ENCODE data around the gene LRRC38.
"Not testable (repeated sequence)": the region's sequence is repeated elsewhere in the genome, so short reads cannot be mapped to it uniquely, and the experiment has no call there.

LRRC38 gene

DNA sequence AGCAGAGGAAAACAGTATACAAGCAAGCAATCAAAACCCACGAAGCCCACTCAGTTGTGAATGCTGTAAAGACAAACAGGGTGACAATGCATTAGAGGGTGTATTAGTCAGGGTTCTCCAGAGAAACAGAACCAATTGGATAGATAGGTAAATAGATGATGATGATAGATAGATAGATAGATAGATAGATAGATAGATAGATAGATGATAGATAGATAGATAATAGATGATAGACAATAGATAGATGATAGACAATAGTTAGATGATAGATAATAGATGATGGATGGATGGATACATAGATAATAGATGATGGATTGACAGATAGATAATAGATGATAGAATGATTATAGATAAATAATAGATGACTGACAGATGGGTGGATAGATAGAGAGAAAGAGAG, 48.3 kb downstream of the LRRC38 start:
- no peak for DNase-seq (ENCODE audit: low read depth in 2 of 2)

DNA sequence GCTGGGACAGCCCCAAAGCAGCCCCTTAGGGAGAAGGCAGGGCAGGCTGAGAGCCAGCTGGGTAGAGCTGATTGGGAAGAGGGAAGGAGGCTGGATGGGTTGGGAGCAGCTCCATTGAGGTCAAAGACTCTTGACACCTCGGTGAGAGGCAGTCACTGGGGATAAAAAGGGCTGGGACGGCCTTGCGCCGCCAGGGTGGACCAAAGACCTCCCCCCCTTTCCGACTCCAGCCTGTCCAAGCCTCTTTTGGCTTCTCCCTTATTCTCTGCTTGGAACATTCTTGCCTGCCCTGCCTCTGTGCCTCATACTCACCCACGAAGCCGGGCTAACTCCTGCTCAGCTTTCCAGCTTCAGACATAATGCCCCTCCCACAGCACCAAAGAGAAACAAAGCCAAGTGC, 51.1 kb downstream of the LRRC38 start:
- no peak for DNase-seq (ENCODE audit: low read depth in 2 of 2)

DNA sequence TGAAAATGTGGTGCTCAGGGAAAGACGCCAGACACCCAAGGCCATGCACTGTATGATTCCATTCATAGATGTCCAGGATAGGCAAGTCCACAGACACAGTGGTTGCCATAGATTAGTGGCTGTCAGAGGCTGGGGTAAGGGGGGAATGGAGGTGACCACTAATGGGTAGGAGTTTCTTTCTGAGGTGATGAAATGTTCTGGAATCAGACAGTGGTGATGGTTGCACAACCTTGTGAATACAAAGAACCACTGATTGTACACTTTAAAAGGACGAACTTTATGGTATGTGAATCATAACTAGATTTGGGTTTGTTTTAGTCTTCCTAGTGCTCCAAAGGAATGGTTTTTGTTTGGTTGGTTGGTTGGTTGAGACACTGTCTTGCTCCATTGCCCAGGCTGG, 51.8 kb downstream of the LRRC38 start:
- DNase-seq (ENCODE audit: low read depth in 2 of 2) = no peak

DNA sequence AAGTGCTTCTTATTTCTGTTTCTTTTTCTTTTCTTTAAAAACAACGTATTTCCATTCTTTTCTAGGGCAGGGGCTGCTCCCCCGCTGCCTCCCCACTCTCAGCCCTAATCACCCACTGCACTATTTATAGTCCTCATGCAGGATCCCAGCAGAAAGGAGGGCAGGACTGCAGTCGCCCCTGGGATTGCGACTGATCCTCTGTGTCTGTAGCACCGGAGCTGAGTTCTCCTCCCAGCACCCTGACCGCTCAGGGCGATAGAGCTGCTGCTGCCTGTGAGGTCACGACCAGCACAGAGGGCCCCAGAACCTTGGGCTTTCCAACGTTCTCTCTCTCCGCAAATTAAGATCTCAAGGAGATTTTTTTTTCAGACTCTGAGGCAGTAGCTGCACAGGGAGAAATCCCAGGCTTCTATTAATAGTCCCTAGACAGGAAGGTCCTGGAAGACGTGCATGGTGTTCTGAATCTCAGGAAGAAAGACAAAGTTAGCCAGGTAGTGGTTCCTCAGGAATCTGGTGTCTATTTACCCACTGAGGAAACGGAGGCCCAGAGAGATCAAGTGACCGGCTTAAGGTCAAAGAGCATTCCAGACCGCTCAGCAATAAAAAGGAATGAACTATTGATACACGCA, 56.8 kb downstream of the LRRC38 start:
- no peak for DNase-seq (ENCODE audit: low read depth in 2 of 2)

DNA sequence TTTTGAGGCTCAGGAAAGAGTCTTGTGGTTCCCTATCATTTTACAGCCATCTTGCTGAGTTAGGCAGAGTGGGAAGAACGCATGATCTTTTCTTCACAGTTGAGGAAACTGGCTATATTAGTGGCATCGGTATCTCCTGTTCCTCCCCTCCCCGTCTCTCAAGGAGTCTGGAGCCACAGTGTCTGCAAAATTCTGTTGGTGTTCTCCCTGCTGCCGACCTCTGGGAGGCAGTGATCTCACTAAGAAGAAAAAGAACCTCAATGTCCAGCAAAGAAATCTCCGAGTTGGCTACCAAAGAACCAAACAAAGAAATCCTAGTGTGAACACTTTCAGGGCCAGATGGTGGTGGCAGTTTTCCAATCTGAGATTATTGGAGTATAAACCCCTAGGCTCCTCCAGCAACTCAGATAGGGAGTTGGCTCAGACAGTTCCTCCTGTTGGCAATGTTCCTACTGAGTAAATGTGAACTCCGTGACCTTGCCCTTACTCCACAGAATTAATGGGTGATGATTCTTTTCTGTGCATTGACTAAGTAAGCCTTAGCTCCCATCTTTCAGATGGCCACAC, 62.3 kb downstream of the LRRC38 start:
- DNase-seq (ENCODE audit: low read depth in 2 of 2) = no peak

DNA sequence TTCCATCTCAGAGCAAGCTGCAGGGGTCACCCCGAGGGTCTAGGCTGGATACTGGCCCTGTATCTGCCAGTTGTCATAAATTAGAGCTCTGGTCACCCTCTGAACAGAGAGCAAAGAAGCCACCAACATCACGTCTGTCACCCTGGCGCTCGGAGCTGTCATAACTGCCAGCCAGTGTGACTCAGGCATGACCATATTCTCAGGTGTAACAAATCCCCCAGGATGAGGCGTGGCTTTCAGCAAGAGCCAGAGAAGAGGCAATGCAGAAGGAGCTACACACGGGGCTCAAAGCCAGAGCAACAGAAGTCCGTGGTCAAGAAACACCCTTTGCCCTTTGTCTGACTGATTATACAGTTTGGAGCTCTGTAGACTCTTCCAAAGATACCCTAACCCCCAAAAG, 63.6 kb downstream of the LRRC38 start:
- DNase-seq (ENCODE audit: low read depth in 2 of 2) = no peak

DNA sequence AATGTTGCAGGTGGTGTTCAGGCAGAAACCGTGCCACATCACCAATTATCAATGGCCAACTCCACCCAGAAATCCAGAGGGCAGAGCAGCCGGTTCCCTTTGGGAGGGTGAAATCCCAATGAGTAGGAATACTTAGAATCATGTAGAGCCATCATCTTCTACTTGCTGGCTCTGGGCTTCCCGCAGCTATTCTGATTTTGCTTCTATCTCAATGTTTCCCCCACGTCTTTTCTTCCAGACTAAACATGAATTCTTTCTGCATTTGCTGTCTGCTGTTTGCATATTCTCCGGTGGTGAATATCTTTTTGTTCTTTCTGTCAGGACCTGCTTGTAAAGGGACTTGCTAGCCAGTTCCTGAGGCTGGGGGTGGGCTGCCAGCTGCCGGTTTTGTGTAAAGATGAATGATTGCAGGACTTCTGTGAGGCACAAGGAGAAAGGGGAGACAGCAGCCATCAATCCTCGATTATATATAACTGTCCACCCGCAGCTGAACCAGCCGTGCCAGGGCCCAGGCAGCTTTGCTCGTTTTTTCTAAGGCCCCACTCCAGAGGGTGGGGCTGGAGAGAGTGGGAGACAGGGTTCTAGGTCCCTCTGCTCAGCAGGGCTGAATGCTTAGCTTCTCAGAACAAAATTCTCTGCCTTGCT, 70.3 kb downstream of the LRRC38 start:
- no peak for DNase-seq (ENCODE audit: low read depth in 2 of 2)

DNA sequence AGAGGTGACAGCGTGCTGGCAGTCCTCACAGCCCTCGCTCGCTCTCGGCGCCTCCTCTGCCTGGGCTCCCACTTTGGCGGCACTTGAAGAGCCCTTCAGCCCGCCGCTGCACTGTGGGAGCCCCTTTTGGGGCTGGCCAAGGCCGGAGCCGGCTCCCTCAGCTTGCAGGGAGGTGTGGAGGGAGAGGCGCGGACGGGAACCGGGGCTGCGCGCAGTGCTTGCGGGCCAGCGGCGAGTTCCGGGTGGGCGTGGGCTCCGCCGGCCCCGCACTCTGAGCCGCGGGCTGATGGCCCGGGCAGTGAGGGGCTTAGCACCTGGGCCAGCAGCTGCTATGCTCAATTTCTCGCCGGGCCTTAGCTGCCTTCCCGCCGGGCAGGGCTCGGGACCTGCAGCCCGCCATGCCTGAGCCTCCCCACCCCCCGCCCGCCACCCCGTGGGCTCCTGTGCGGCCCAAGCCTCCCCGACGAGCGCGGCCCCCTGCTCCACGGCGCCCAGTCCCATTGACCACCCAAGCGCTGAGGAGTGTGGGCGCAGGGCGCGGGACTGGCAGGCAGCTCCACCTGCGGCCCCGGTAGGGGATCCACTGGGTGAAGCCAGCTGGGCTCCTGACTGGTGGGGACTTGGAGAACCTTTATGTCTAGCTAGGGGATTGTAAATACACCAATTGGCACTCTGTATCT, 74.6 kb downstream of the LRRC38 start:
- DNase-seq (ENCODE audit: low read depth in 2 of 2) = not testable (repeated sequence)

DNA sequence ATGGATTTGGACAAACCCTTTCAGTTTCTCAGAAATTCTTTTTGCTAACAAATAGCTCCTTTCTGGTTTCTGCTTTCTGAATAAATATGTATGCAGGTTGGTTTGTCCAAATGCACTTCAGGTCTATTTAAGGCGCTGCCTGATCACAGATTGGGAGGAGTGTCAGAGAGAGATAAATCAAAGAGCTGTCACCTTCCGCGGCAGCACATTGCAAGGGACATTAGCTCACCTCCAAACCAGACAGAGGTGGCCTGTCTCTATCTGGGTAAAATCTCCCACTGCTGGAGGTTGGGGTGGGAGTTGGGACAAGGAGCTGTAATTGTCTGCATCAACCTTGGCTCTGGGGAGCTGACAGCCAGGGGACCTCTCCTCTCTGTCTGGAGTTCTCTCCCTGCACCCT, 78.3 kb downstream of the LRRC38 start:
- no peak for DNase-seq (ENCODE audit: low read depth in 2 of 2)

DNA sequence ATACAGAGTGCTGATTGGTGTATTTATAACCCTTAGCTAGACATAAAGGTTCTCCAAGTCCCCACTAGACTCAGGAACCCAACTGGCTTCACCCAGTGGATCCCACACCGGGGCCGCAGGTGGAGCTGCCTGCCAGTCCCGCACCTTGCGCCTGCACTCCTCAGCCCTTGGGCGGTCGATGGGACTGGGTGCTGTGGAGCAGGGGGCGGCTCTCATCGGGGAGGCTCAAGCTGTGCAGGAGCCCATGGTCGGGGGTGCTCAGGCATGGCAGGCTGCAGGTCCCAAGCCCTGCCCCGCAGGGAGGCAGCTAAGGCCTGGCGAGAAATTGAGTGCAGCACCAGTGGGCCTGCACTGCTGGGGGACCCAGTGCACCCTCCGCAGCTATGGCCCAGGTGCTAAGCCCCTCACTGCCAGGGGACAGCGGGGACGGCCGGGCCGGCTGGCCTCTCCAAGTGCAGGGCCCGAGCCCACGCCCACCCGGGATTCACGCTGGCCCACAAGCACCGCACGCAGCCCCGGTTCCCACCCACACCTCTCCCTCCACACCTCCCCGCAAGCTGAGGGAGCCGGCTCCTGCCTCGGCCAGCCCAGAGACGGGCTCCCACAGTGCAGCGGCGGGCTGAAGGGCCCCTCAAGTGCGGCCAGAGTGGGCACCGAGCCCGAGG, 80.0 kb downstream of the LRRC38 start:
- DNase-seq (ENCODE audit: low read depth in 2 of 2) = not testable (repeated sequence)

DNA sequence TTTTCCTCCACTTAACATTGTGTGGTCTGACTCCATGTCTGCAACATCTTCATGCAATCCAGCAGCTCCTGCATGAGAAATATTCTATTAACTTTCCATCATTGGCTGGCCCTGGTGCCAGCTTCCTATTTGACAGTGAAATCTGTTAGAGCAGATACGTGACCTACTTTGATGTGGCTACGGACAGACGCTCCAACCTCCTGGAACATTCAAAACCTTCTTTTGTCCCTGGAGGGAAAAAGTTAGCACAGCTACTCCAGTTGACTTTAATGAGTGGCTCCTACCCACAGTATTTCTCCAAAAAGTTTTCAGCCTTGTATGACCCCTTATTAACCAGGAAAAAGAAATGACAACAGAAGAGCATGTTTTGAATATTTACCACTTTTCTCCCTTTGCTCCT, 81.6 kb downstream of the LRRC38 start:
- DNase-seq (ENCODE audit: low read depth in 2 of 2) = no peak

DNA sequence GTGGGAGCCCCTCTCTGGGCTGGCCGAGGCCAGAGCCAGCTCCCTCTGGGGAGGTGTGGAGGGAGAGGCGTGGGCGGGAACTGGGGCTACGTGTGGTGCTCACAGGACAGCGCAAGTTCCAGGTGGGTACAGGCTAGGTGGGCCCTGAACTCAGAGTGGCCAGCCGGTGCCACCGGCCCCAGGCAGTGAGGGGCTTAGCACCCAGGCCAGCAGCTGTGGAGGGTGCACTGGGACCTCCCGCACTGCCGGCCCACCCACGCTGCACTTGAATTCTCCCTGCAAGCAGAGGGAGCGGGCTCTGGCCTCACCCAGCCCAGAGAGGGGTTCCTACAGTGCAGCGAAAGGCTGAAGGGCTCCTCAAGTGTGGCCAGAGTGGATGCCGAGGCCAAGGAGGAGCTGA, 83.3 kb downstream of the LRRC38 start:
- no peak for DNase-seq (ENCODE audit: low read depth in 2 of 2)
